ENCODE measurements around the gene SMARCD3.

Gene SMARCD3

DNA sequence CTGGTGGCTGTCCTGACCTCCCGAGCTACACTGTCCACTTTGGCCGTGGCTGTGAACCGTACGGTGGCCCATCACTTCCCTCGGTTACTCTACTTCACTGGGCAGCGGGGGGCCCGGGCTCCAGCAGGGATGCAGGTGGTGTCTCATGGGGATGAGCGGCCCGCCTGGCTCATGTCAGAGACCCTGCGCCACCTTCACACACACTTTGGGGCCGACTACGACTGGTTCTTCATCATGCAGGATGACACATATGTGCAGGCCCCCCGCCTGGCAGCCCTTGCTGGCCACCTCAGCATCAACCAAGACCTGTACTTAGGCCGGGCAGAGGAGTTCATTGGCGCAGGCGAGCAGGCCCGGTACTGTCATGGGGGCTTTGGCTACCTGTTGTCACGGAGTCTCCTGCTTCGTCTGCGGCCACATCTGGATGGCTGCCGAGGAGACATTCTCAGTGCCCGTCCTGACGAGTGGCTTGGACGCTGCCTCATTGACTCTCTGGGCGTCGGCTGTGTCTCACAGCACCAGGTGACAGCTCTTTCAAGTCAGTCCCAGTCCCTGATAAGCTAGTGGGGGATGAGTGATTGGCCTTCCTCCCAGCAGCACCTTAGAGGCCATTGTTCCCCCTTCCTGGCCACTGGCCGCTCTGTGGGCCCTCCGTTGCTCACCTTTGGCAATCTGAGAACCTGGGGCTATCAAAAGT is 13.3 kb downstream of the SMARCD3 start:
- TF ChIP-seq JUND (IDR thresholded peaks at IDR 0.05; ENCODE audit: low read depth): no peak
- in situ Hi-C loops (cut with HindIII; ENCODE audit: low pct_unique_long_range_greater_than_20kb, low sequenced_read_pairs): no loop called here
- DNase-seq (ENCODE audit: low read depth in 1 of 2, low spot score in 1 of 2): no peak

DNA sequence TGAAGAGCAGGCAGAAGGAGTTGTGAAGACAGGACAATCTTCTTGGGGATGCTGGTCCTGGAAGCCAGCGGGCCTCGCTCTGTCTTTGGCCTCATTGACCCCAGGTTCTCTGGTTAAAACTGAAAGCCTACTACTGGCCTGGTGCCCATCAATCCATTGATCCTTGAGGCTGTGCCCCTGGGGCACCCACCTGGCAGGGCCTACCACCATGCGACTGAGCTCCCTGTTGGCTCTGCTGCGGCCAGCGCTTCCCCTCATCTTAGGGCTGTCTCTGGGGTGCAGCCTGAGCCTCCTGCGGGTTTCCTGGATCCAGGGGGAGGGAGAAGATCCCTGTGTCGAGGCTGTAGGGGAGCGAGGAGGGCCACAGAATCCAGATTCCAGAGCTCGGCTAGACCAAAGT is 14.7 kb downstream of the SMARCD3 start:
- in situ Hi-C loops (cut with HindIII; ENCODE audit: low pct_unique_long_range_greater_than_20kb, low sequenced_read_pairs): no loop called here
- no peak for TF ChIP-seq JUND (IDR thresholded peaks at IDR 0.05; ENCODE audit: low read depth)
- no peak for DNase-seq (ENCODE audit: low read depth in 1 of 2, low spot score in 1 of 2)

- in situ Hi-C loops (cut with HindIII; ENCODE audit: low pct_unique_long_range_greater_than_20kb, low sequenced_read_pairs): no loop called here
- no peak for TF ChIP-seq JUND (IDR thresholded peaks at IDR 0.05; ENCODE audit: low read depth)
- peak in 1 of 2 experiments; percentile 31 for DNase-seq (ENCODE audit: low read depth in 1 of 2, low spot score in 1 of 2)
Observed at GRCh38 chr7:151232917-151233701, 15.4 kb downstream of the SMARCD3 start.

DNA sequence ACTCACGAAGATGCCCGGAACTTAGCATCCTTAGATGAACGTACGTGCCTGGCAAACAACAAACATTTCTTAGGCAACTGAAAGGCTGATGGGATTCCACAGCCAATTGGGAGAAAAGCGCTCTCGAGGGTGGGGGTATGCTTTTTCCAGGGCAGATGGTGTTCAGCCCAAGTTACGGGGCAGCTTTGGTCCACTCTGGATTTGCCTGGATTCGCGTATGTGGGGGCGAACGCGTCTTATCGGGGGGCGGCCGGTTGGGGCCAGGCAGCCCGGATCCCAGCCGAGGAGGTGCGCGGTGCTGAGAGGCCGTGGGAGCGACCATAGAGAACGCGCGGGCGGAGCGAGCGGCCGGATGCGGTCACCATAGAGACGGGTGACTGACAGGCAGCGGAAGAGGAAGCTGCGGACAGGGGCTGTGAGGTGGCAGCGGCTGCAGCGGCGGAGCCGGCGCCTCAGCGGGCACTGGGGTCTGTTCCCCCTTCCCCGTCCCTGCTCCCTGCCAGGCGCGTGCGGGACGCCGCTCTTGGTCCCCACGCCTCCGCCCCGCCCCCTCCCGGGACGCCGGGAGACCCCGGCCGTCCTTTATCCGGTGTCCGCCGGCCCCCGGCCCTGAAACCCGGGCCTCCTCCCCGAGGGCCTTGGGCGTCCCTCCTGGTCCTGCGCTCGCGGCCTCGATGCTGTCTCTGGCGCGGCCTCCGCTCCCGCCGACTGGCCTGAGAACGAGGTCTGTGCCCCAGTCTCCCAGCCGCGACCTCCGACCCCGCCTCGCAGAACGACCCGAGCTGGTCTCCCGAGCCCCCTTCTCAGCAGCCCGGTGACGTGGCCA is 16.2 kb downstream of the SMARCD3 start, which contains the start of gene CHPF2:
CHPF2 (plus strand) TSS at position 393 of the 826 bp plus-strand sequence. CDS start 1,529 bp downstream, outside the sequence.
- in situ Hi-C loops (cut with HindIII; ENCODE audit: low pct_unique_long_range_greater_than_20kb, low sequenced_read_pairs): no loop called here
- TF ChIP-seq JUND (IDR thresholded peaks at IDR 0.05; ENCODE audit: low read depth): no peak

GRCh38 chr7:151231080-151231479 is 17.4 kb downstream of the SMARCD3 start:
- no peak for DNase-seq (ENCODE audit: low read depth in 1 of 2, low spot score in 1 of 2)
- in situ Hi-C loops (cut with HindIII; ENCODE audit: low pct_unique_long_range_greater_than_20kb, low sequenced_read_pairs): no loop called here

More for the DNA sequence above, 16.2 kb downstream of the SMARCD3 start, which contains the start of gene CHPF2:
- peak; percentile 85 to 94 for DNase-seq (ENCODE audit: low read depth in 1 of 2, low spot score in 1 of 2)

GRCh38 chr7:151229249-151229648 is 19.2 kb downstream of the SMARCD3 start:
- TF ChIP-seq JUND (IDR thresholded peaks at IDR 0.05; ENCODE audit: low read depth): no peak
- no peak for DNase-seq (ENCODE audit: low read depth in 1 of 2, low spot score in 1 of 2)
- in situ Hi-C loops (cut with HindIII; ENCODE audit: low pct_unique_long_range_greater_than_20kb, low sequenced_read_pairs): no loop called here

More at GRCh38 chr7:151231080-151231479, 17.4 kb downstream of the SMARCD3 start:
- TF ChIP-seq JUND (IDR thresholded peaks at IDR 0.05; ENCODE audit: low read depth): no peak

DNA sequence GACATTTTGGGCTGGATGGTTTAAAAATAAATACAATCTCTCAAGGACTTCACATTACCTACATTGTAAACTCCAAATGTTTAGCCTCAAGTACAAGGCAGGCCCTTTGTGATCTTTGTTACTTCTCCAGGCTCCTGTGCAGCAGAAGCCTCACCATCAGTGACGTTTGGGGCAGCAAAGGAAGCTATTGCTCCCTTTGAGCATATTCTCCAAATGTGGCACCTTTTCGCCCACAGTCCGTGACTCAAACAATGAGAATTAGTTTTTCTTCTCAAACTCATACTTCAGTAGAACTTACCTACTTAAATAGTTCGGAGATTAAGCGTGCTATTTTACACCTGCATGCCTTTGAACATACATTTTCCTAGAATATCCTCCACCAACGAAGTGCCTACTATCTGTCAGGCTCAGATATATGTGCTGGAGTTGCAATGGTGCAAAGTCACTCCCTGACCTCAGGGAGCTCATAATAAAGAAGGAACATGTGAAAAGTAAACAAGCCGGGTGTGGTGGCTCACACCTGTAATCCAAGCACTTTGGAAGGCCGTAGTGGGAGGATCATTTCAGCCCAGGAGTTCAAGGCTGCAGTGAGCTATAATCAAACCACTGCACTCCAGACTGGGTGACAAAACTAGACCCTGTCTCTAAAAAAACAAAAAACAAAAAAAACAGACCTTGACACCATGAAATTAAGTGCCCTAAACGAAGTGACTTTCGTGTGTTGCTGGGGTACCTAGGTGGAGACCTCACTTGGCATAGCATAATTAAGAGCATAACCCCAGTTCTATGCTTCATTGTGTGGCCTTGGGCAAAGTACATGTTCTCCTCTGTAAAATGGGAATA is 20.2 kb downstream of the SMARCD3 start:
- in situ Hi-C loops (cut with HindIII; ENCODE audit: low pct_unique_long_range_greater_than_20kb, low sequenced_read_pairs): no loop called here
- no peak for DNase-seq (ENCODE audit: low read depth in 1 of 2, low spot score in 1 of 2)

GRCh38 chr7:151226875-151227782 is 21.4 kb downstream of the SMARCD3 start, which contains the start of gene ABCF2:
Gene ABCF2 (minus strand): TSS chr7:151227205. CDS start chr7:151226458, 747 bp downstream.
- peak; percentile 97 to 98 for DNase-seq (ENCODE audit: low read depth in 1 of 2, low spot score in 1 of 2)
- in situ Hi-C loops (cut with HindIII; ENCODE audit: low pct_unique_long_range_greater_than_20kb, low sequenced_read_pairs): no loop called here
- TF ChIP-seq JUND (IDR thresholded peaks at IDR 0.05; ENCODE audit: low read depth): no peak

More for the DNA sequence above, 20.2 kb downstream of the SMARCD3 start:
- no peak for TF ChIP-seq JUND (IDR thresholded peaks at IDR 0.05; ENCODE audit: low read depth)

DNA sequence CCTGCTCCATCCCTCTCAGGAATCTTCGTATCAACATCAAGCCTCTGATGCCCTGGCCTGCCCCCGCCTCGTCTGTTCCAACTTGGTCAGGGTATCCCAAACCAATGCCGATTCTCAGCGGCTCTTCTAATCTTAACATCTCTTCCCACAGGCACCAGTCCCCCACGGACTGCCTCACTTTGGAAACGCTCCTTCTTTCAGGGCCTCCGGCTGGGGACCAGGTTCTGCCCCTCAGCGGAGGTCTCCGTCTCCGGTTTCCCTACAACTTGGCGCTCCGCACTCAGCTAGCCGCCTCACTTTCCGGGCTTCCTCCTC is 22.0 kb downstream of the SMARCD3 start:
- no peak for DNase-seq (ENCODE audit: low read depth in 1 of 2, low spot score in 1 of 2)
- in situ Hi-C loops (cut with HindIII; ENCODE audit: low pct_unique_long_range_greater_than_20kb, low sequenced_read_pairs): no loop called here
- no peak for TF ChIP-seq JUND (IDR thresholded peaks at IDR 0.05; ENCODE audit: low read depth)

GRCh38 chr7:151225948-151226510 is 22.5 kb downstream of the SMARCD3 start:
- DNase-seq (ENCODE audit: low read depth in 1 of 2, low spot score in 1 of 2): no peak
- TF ChIP-seq JUND (IDR thresholded peaks at IDR 0.05; ENCODE audit: low read depth): no peak

More at GRCh38 chr7:151225948-151226510, 22.5 kb downstream of the SMARCD3 start:
- in situ Hi-C loops (cut with HindIII; ENCODE audit: low pct_unique_long_range_greater_than_20kb, low sequenced_read_pairs): no loop called here
